HEK293 (cell line): ENCODE measurements around the gene UNC93A.

Experiments used
- CTCF ChIA-PET: fragments of 350-600 bp; formaldehyde crosslinking; extraction: SDS; loops from one replicate; lab custom pipeline; 2021; ENCODE audit warnings: antibody characterized with exemption; lab: Yijun Ruan, JAX
- POLR2A ChIA-PET: fragments of 300-600 bp; formaldehyde crosslinking; extraction: SDS; loops from one replicate; lab custom pipeline; 2020; ENCODE audit warnings: antibody characterized with exemption, inconsistent platforms; lab: Yijun Ruan, JAX
- H3K27ac ChIP-seq: fragments of 200-500 bp; sonication (Bioruptor generic); 2 replicates; pipeline ENCODE4 v1.5.1; 2014; ENCODE audit warnings: low read depth, low read length, control low read depth, inconsistent platforms; ENCODE audit errors: extremely low read depth
- H3K36me3 ChIP-seq, 2 experiments: fragments of 200-500 bp in 1 of 2; sonication (Bioruptor generic) in 1 of 2; 1 replicate in 1 of 2; 2 replicates in 1 of 2; pipeline ENCODE4 v1.5.1; 2014 to 2017; ENCODE audit warnings: inconsistent platforms in 2 of 2, low read length in 2 of 2; ENCODE audit not compliant: control insufficient read depth in 2 of 2, insufficient read depth in 1 of 2
- H3K4me1 ChIP-seq: fragments of 200-500 bp; sonication (Bioruptor generic); 2 replicates; pipeline ENCODE4 v1.5.1; 2014; ENCODE audit warnings: mild to moderate bottlenecking, low read length, inconsistent platforms; ENCODE audit not compliant: control insufficient read depth, insufficient read depth
- H3K4me3 ChIP-seq: 2 replicates; pipeline ENCODE4 v1.5.1; 2011; ENCODE audit warnings: low read depth, mild to moderate bottlenecking, control low read depth, low read length, moderate library complexity
- H3K9me3 ChIP-seq: fragments of 200-500 bp; sonication (Bioruptor generic); 2 replicates; pipeline ENCODE4 v1.5.1; 2014; ENCODE audit warnings: low read depth, low read length, inconsistent platforms; ENCODE audit not compliant: control insufficient read depth, insufficient read depth
- ATF2 ChIP-seq: fragments of 450-650 bp; formaldehyde crosslinking; IDR thresholded peaks from 2 replicates; pipeline ENCODE4 v1.5.1; 2016; ENCODE audit warnings: missing biosample characterization, missing genetic modification characterization, low read depth
- GLI2 ChIP-seq: fragments of 450-650 bp; formaldehyde crosslinking; IDR thresholded peaks from 2 replicates; pipeline ENCODE4; 2017; ENCODE audit warnings: missing biosample characterization, missing genetic modification characterization, low read depth, borderline replicate concordance
- GLIS1 ChIP-seq: fragments of 450-650 bp; formaldehyde crosslinking; IDR thresholded peaks from 2 replicates; pipeline ENCODE4 v1.5.1; 2016; ENCODE audit warnings: missing biosample characterization, missing genetic modification characterization
- HOXC10 ChIP-seq: sonication (generic); formaldehyde crosslinking; IDR thresholded peaks from 2 replicates; pipeline ENCODE4 v1.8.1; 2023; ENCODE audit warnings: mild to moderate bottlenecking, missing genetic modification reagents
- TCF7L2 ChIP-seq: IDR thresholded peaks from 2 replicates; pipeline ENCODE4 v1.6.1; 2011; ENCODE audit warnings: low read depth, mild to moderate bottlenecking, inconsistent platforms, low read length, moderate library complexity, borderline replicate concordance
- WT1 ChIP-seq: fragments of 450-650 bp; formaldehyde crosslinking; IDR thresholded peaks from 2 replicates; pipeline ENCODE4 v1.5.1; 2016; ENCODE audit warnings: missing biosample characterization, missing genetic modification characterization
- ZBTB48 ChIP-seq: fragments of 450-650 bp; formaldehyde crosslinking; IDR thresholded peaks from 2 replicates; pipeline ENCODE4 v1.5.1; 2016; ENCODE audit warnings: missing biosample characterization, missing genetic modification characterization
- ZBTB7A ChIP-seq: fragments of 450-650 bp; formaldehyde crosslinking; IDR thresholded peaks from 2 replicates; pipeline ENCODE4 v1.5.1; 2016; ENCODE audit warnings: low read depth, missing biosample characterization, missing genetic modification characterization
- ZBTB8A ChIP-seq: fragments of 450-650 bp; formaldehyde crosslinking; IDR thresholded peaks from 2 replicates; pipeline ENCODE4 v1.5.1; 2016; ENCODE audit warnings: missing biosample characterization, missing genetic modification characterization
- ZFP3 ChIP-seq: fragments of 450-650 bp; formaldehyde crosslinking; IDR thresholded peaks from 2 replicates; pipeline ENCODE4 v1.5.1; 2016; ENCODE audit warnings: low read depth, missing biosample characterization, missing genetic modification characterization
- ZIC2 ChIP-seq: fragments of 450-650 bp; formaldehyde crosslinking; IDR thresholded peaks from 2 replicates; pipeline ENCODE4 v1.5.1; 2016; ENCODE audit warnings: missing biosample characterization, missing genetic modification characterization
- ZNF112 ChIP-seq: fragments of 450-650 bp; formaldehyde crosslinking; IDR thresholded peaks from 2 replicates; pipeline ENCODE4 v1.5.0; 2017; ENCODE audit warnings: missing biosample characterization, missing genetic modification characterization
- ZNF133 ChIP-seq: fragments of 450-650 bp; formaldehyde crosslinking; IDR thresholded peaks from 2 replicates; pipeline ENCODE4 v1.5.1; 2016; ENCODE audit warnings: missing biosample characterization, missing genetic modification characterization
- ZNF138 ChIP-seq: fragments of 450-650 bp; formaldehyde crosslinking; IDR thresholded peaks from 2 replicates; pipeline ENCODE4 v1.5.1; 2016; ENCODE audit warnings: missing biosample characterization, missing genetic modification characterization, borderline replicate concordance
- ZNF266 ChIP-seq: fragments of 450-650 bp; formaldehyde crosslinking; IDR thresholded peaks from 2 replicates; pipeline ENCODE4 v1.5.1; 2016; ENCODE audit warnings: missing biosample characterization, missing genetic modification characterization, low read depth
- ZNF366 ChIP-seq: fragments of 450-650 bp; formaldehyde crosslinking; conservative IDR thresholded peaks from 2 replicates; pipeline ENCODE4 v1.5.1; 2016; ENCODE audit warnings: missing biosample characterization, missing genetic modification characterization
- ZNF416 ChIP-seq: fragments of 450-650 bp; formaldehyde crosslinking; IDR thresholded peaks from 2 replicates; pipeline ENCODE4 v1.5.1; 2016; ENCODE audit warnings: missing biosample characterization, missing genetic modification characterization
- ZNF549 ChIP-seq: fragments of 450-650 bp; IDR thresholded peaks from 2 replicates; pipeline ENCODE4 v1.5.1; 2018; ENCODE audit warnings: missing biosample characterization, missing genetic modification characterization, mild to moderate bottlenecking, inconsistent platforms, moderate library complexity
- ZNF629 ChIP-seq: fragments of 450-650 bp; formaldehyde crosslinking; IDR thresholded peaks from 2 replicates; pipeline ENCODE4 v1.5.1; 2017; ENCODE audit warnings: missing biosample characterization, missing genetic modification characterization
- ZNF792 ChIP-seq: fragments of 450-650 bp; formaldehyde crosslinking; IDR thresholded peaks from 2 replicates; pipeline ENCODE4 v1.5.1; 2016; ENCODE audit warnings: missing biosample characterization, missing genetic modification characterization
- TF ChIP-seq, protein P1 (sequence below): fragments of 450-650 bp; formaldehyde crosslinking; IDR thresholded peaks from 2 replicates; pipeline ENCODE4 v1.5.1; 2016; ENCODE audit warnings: missing biosample characterization, missing genetic modification characterization
- TF ChIP-seq, protein P2 (sequence below): fragments of 450-650 bp; formaldehyde crosslinking; IDR thresholded peaks from 2 replicates; pipeline ENCODE4 v1.5.1; 2016; ENCODE audit warnings: missing biosample characterization, missing genetic modification characterization, low read depth
- TF ChIP-seq, protein P3 (sequence below): fragments of 450-650 bp; formaldehyde crosslinking; IDR thresholded peaks from 2 replicates; pipeline ENCODE4 v1.5.1; 2017; ENCODE audit warnings: missing biosample characterization, missing genetic modification characterization

The UNC93A gene

GRCh38 chr6:167341038-167341583, 50.0 kb downstream of the UNC93A start (continued):
- TF ChIP-seq, protein P1, sequence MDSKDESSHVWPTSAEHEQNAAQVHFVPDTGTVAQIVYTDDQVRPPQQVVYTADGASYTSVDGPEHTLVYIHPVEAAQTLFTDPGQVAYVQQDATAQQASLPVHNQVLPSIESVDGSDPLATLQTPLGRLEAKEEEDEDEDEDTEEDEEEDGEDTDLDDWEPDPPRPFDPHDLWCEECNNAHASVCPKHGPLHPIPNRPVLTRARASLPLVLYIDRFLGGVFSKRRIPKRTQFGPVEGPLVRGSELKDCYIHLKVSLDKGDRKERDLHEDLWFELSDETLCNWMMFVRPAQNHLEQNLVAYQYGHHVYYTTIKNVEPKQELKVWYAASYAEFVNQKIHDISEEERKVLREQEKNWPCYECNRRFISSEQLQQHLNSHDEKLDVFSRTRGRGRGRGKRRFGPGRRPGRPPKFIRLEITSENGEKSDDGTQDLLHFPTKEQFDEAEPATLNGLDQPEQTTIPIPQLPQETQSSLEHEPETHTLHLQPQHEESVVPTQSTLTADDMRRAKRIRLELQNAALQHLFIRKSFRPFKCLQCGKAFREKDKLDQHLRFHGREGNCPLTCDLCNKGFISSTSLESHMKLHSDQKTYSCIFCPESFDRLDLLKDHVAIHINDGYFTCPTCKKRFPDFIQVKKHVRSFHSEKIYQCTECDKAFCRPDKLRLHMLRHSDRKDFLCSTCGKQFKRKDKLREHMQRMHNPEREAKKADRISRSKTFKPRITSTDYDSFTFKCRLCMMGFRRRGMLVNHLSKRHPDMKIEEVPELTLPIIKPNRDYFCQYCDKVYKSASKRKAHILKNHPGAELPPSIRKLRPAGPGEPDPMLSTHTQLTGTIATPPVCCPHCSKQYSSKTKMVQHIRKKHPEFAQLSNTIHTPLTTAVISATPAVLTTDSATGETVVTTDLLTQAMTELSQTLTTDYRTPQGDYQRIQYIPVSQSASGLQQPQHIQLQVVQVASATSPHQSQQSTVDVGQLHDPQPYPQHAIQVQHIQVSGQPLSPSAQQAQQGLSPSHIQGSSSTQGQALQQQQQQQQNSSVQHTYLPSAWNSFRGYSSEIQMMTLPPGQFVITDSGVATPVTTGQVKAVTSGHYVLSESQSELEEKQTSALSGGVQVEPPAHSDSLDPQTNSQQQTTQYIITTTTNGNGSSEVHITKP (tag by site-specific recombination) = no peak
- TF ChIP-seq, protein P2, sequence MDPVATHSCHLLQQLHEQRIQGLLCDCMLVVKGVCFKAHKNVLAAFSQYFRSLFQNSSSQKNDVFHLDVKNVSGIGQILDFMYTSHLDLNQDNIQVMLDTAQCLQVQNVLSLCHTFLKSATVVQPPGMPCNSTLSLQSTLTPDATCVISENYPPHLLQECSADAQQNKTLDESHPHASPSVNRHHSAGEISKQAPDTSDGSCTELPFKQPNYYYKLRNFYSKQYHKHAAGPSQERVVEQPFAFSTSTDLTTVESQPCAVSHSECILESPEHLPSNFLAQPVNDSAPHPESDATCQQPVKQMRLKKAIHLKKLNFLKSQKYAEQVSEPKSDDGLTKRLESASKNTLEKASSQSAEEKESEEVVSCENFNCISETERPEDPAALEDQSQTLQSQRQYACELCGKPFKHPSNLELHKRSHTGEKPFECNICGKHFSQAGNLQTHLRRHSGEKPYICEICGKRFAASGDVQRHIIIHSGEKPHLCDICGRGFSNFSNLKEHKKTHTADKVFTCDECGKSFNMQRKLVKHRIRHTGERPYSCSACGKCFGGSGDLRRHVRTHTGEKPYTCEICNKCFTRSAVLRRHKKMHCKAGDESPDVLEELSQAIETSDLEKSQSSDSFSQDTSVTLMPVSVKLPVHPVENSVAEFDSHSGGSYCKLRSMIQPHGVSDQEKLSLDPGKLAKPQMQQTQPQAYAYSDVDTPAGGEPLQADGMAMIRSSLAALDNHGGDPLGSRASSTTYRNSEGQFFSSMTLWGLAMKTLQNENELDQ (tag by site-specific recombination) = no peak
- TF ChIP-seq WT1 (tag by site-specific recombination) (no peak), ZNF133 (tag by site-specific recombination) (no peak)

GRCh38 chr6:167341665-167342655, 50.8 kb downstream of the UNC93A start:
- CTCF ChIA-PET = interaction anchor here (0.5 to 3.9 kb wide), 4 partner anchors 10 to 43 kb away, joined by 4 to 30 read pairs (median 4); no protein-coding TSS in a partner anchor

GRCh38 chr6:167342879-167343610, 51.9 kb downstream of the UNC93A start:
- Histone ChIP-seq H3K9me3 (no peaks in the 10 kb centered on the region), H3K4me1 (no peaks in the 10 kb centered on the region), H3K27ac (no peak overlapping the region), H3K4me3 (no peak overlapping the region), H3K36me3 (no peaks in the 10 kb centered on the region)
- POLR2A ChIA-PET = interaction anchor here (0.6 kb wide), 1 partner anchor 44 kb away, joined by 5 read pairs; no protein-coding TSS in a partner anchor
- CTCF ChIA-PET = interaction anchor here (0.6 to 3.9 kb wide), 2 partner anchors 9 to 30 kb away, joined by 4 to 30 read pairs; no protein-coding TSS in a partner anchor
- no peak for TF ChIP-seq ZNF792
- no peak for TF ChIP-seq ZBTB7A (tag by site-specific recombination)
- TF ChIP-seq, protein P3, sequence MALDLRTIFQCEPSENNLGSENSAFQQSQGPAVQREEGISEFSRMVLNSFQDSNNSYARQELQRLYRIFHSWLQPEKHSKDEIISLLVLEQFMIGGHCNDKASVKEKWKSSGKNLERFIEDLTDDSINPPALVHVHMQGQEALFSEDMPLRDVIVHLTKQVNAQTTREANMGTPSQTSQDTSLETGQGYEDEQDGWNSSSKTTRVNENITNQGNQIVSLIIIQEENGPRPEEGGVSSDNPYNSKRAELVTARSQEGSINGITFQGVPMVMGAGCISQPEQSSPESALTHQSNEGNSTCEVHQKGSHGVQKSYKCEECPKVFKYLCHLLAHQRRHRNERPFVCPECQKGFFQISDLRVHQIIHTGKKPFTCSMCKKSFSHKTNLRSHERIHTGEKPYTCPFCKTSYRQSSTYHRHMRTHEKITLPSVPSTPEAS (tag by site-specific recombination) = no peak
- no peak for TF ChIP-seq ZNF112 (tag by site-specific recombination)
- TF ChIP-seq ZFP3 (tag by site-specific recombination) = no peak
- no peak for TF ChIP-seq ZNF549 (tag by site-specific recombination)
- TF ChIP-seq ZNF416 (tag by site-specific recombination) = no peak
- TF ChIP-seq ZNF133 (tag by site-specific recombination) = no peak
- no peak for TF ChIP-seq ZNF138 (tag by site-specific recombination)
- no peak for TF ChIP-seq ZNF266 (tag by site-specific recombination)
- TF ChIP-seq ZBTB48 (tag by site-specific recombination) = no peak

More at GRCh38 chr6:167341665-167342655, 50.8 kb downstream of the UNC93A start:
- POLR2A ChIA-PET = interaction anchor here (0.6 to 1.9 kb wide), 3 partner anchors 8 to 43 kb away, joined by 3 to 11 read pairs (median 5); no protein-coding TSS in a partner anchor
- Histone ChIP-seq H3K4me1 (no peaks in the 10 kb centered on the region), H3K4me3 (no peak overlapping the region), H3K9me3 (no peaks in the 10 kb centered on the region), H3K27ac (no peak overlapping the region), H3K36me3 (no peaks in the 10 kb centered on the region)
- TF ChIP-seq ZNF366 (tag by site-specific recombination) = peak; percentile 32; the same call in 1 of the 2 replicates
- TF ChIP-seq ATF2 (tag by site-specific recombination) = no peak
- no peak for TF ChIP-seq ZBTB8A (tag by site-specific recombination)
- no peak for TF ChIP-seq ZNF112 (tag by site-specific recombination)
- no peak for TF ChIP-seq HOXC10
- TF ChIP-seq ZNF629 = peak; percentile 51; the same call in 1 of the 2 replicates
- TF ChIP-seq GLIS1 (tag by site-specific recombination) = peak; percentile 86
- peak; percentile 53 for TF ChIP-seq ZIC2 (tag by site-specific recombination)
- 0 out of 2 replicates have a peak, but pooled peaks have one; percentile 20 for TF ChIP-seq GLI2
- TF ChIP-seq TCF7L2 = peak; percentile 57; the same call in 1 of the 2 replicates
